ENCODE data around the gene NDST1. TPM values are rescaled to one million over a fixed set of nuclear protein-coding genes. Genes with fewer than 3 reads are reported as not detected.

NDST1 gene
- polyA plus RNA-seq, 1 experiment: 52.2 TPM

DNA sequence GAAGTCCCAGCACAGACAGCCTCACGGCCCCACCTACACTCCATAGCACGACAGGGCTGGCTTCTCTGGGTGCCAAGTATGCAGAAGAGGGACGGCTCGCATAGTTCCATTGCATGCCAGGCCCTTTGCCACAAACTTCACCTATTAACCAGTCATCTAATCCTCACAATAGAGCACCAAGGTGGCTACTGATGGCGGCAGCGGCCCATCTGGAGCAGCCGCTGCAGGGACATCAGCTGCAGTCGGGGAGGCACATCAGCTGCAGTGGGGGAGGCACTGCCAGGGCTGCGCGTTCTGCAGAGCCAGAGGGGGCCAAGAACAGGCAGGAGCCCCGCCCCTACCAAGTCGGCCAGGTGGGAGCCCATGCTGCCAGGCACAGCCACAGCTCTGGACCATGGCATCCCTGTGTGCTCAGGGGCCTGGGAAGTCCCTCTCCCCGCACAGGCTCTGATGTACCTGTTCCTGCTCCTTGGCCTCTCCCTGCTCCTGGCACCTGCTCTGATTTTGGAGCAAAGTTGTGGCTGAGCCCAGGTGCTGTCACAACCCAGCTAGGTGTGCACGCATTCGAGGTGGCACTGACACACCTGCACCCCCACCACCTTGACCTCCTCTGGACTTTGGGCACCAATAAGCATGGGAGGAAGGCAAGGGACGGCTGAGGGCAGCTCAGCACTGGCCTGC, 71.0 kb downstream of the NDST1 start:
- ChIA-PET CTCF (interaction anchor here (0.6 to 0.9 kb wide), 2 partner anchors 10 to 268 kb away, joined by 3 to 4 read pairs; no protein-coding TSS in a partner anchor), POLR2A (interaction anchor here (0.5 to 0.9 kb wide), 2 partner anchors 40 to 111 kb away, joined by 3 read pairs; no protein-coding TSS in a partner anchor)
- Histone ChIP-seq H3K4me3 (ENCODE audit: low read depth, low read length) (no peak overlapping the region), H3K27ac (ENCODE audit: low read depth, low read length) (no peak overlapping the region), H3K27me3 (ENCODE audit: control insufficient read depth, insufficient read depth, low read length) (peaks cover 7% of the 10 kb centered on the region), H3K9me3 (ENCODE audit: control insufficient read depth, insufficient read depth, low read length) (no peaks in the 10 kb centered on the region)
- TF ChIP-seq, protein P1, sequence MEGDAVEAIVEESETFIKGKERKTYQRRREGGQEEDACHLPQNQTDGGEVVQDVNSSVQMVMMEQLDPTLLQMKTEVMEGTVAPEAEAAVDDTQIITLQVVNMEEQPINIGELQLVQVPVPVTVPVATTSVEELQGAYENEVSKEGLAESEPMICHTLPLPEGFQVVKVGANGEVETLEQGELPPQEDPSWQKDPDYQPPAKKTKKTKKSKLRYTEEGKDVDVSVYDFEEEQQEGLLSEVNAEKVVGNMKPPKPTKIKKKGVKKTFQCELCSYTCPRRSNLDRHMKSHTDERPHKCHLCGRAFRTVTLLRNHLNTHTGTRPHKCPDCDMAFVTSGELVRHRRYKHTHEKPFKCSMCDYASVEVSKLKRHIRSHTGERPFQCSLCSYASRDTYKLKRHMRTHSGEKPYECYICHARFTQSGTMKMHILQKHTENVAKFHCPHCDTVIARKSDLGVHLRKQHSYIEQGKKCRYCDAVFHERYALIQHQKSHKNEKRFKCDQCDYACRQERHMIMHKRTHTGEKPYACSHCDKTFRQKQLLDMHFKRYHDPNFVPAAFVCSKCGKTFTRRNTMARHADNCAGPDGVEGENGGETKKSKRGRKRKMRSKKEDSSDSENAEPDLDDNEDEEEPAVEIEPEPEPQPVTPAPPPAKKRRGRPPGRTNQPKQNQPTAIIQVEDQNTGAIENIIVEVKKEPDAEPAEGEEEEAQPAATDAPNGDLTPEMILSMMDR (IDR thresholded peaks at IDR 0.05; ENCODE audit: low read depth, low read length): no peak
- DNase-seq (ENCODE audit: low read depth, low spot score): no peak

DNA sequence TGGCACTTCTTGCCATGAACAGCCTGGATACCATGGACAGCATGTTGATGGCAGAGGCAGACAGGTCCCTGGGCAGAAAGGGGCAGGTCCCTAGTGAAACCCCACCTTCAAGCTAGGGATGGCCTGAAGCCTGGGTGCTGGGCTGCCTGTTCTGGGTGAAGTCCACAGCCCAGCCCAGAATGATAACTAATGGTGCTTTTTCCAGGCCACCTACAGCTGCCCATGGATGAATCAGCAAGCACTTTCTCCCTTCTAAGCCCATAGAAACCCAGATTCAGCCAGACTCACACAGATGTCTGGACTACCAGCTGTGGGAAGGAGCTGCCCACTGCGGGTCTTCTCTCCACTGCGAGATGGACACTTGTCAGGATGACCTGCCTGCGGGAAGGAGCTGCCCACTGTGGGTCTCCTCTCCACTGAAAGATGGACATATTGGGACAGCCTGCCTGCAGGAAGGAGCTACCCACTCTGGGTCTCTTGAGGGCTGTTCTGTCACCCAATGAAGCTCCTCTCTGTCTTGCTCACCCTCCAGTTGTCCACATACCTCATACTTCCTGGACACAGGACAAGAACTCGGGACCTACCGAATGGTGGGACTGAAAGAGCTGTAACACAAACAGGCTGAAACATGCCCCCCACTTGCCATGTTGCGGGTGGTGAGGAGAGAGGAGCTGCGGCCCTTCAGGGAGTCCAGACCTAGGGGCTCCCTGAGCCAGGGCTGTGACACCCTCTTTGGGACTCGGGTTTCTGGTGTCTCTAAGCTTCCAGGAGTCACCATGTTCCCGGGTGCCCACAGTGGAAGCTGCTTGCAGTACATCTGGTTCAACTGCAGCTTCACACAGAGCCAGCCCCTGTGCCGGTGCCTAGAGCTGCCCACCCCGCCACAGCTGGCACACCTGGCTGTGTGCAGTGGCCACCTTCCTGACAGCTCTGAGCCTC, 71.8 kb downstream of the NDST1 start:
- TF ChIP-seq, protein P1 (IDR thresholded peaks at IDR 0.05; ENCODE audit: low read depth, low read length): no peak
- H3K9me3 ChIP-seq (ENCODE audit: control insufficient read depth, insufficient read depth, low read length): no peaks in the 10 kb centered on the region
- peaks cover 7% of the 10 kb centered on the region for H3K27me3 ChIP-seq (ENCODE audit: control insufficient read depth, insufficient read depth, low read length)
- ChIA-PET POLR2A (interaction anchor here (0.5 to 0.9 kb wide), 3 partner anchors 19 to 110 kb away, joined by 3 read pairs; no protein-coding TSS in a partner anchor), CTCF (interaction anchor here (0.7 to 1.5 kb wide), 5 partner anchors 9 to 76 kb away, joined by 3 to 5 read pairs (median 4); no protein-coding TSS in a partner anchor)
- no peak overlapping the region for H3K27ac ChIP-seq (ENCODE audit: low read depth, low read length)
- DNase-seq (ENCODE audit: low read depth, low spot score): no peak
- no peak overlapping the region for H3K4me3 ChIP-seq (ENCODE audit: low read depth, low read length)

DNA sequence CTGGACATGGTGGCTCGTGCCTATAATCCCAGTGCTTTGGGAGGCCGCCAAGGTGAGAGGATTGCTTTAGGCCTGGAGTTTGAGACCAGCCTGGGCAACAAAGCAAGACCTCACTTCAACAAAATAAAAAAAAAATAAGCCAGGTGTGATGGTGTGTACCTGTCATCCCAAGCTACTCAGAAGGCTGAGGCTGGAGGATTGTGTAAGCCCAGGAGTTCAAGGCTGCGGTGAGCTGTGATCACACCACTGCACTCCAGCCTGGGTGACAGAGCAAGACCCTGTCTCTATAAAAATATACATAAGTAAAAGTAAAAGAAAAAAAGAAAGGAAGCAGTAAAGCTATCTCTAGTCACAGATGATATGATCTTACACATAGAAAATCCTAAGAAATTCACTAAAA, 73.0 kb downstream of the NDST1 start:
- POLR2A ChIA-PET: no interaction called here
- CTCF ChIA-PET: interaction anchor here (1.5 to 2.3 kb wide), 2 partner anchors 19 to 131 kb away, joined by 4 to 6 read pairs; no protein-coding TSS in a partner anchor
- no peak overlapping the region for H3K4me3 ChIP-seq (ENCODE audit: low read depth, low read length)
- H3K9me3 ChIP-seq (ENCODE audit: control insufficient read depth, insufficient read depth, low read length): no peaks in the 10 kb centered on the region
- peaks cover 10% of the 10 kb centered on the region for H3K27me3 ChIP-seq (ENCODE audit: control insufficient read depth, insufficient read depth, low read length)
- TF ChIP-seq, protein P1 (IDR thresholded peaks at IDR 0.05; ENCODE audit: low read depth, low read length): no peak
- DNase-seq (ENCODE audit: low read depth, low spot score): no peak
- H3K27ac ChIP-seq (ENCODE audit: low read depth, low read length): no peak overlapping the region

DNA sequence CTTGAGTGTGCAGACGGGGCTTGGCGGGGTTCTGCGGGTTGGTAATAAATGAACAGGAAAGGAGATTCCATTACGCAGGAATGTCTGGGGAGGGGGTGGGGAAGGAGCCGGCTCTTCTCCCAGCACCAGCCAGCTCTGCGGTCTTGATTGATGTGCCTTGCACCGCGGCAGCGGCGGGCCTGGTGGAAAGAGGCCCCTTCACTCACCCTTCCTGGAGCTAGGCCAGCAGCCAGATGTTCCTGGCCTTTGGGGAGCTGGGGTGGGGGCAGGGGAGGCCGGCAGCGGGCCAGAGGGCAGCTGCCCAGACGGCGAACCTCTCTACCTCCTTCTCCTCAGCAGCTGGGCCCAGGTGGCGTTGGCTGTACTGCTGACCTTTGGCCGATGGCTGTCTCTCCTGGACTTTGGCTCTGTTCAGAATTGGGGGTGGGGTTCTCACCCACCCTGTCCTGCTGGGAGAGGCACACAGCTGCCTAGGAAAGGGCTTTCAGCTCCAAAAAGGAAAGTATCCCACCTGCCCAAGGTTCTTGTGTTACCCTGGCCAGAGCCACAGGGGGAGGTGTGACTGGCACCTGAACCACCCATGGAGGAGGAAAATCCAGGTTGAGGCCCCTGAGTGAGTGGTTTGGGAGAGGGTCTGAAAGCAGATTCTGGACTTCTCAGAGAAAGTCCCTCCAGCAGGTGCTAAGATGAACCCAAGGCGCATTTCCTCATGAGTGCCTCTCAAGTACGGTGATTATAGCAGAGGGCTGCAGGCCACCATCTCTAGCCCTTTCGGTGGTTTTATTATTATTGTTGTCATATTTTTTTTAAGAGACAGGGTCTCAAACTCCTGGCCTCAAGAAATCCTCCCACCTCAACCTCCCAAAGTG, 74.5 kb downstream of the NDST1 start:
- DNase-seq (ENCODE audit: low read depth, low spot score): peak; percentile 55
- TF ChIP-seq, protein P1 (IDR thresholded peaks at IDR 0.05; ENCODE audit: low read depth, low read length): no peak
- CTCF ChIA-PET: interaction anchor here (0.6 to 2.3 kb wide), 5 partner anchors 8 to 132 kb away, joined by 3 to 6 read pairs (median 5); no protein-coding TSS in a partner anchor
- Histone ChIP-seq H3K27me3 (ENCODE audit: control insufficient read depth, insufficient read depth, low read length) (peaks cover 14% of the 10 kb centered on the region), H3K9me3 (ENCODE audit: control insufficient read depth, insufficient read depth, low read length) (no peaks in the 10 kb centered on the region), H3K4me3 (ENCODE audit: low read depth, low read length) (no peak overlapping the region), H3K27ac (ENCODE audit: low read depth, low read length) (no peak overlapping the region)
- POLR2A ChIA-PET: interaction anchor here (0.7 to 1.6 kb wide), 3 partner anchors 36 to 55 kb away, joined by 3 to 7 read pairs (median 3); no protein-coding TSS in a partner anchor
